Fibroblast of skin of right biceps (primary cell): Measurements from ENCODE around the gene HIBADH.
A peak's percentile ranks its signal among the peaks of the same experiment; 100 is the strongest.
"Not testable (repeated sequence)": the region's sequence is repeated elsewhere in the genome, so short reads cannot be mapped to it uniquely, and the experiment has no call there.

Source experiments
- DNase-seq: peaks from one replicate; pipeline ENCODE4 v3.0.0-alpha.2; 2013

The HIBADH gene

DNA sequence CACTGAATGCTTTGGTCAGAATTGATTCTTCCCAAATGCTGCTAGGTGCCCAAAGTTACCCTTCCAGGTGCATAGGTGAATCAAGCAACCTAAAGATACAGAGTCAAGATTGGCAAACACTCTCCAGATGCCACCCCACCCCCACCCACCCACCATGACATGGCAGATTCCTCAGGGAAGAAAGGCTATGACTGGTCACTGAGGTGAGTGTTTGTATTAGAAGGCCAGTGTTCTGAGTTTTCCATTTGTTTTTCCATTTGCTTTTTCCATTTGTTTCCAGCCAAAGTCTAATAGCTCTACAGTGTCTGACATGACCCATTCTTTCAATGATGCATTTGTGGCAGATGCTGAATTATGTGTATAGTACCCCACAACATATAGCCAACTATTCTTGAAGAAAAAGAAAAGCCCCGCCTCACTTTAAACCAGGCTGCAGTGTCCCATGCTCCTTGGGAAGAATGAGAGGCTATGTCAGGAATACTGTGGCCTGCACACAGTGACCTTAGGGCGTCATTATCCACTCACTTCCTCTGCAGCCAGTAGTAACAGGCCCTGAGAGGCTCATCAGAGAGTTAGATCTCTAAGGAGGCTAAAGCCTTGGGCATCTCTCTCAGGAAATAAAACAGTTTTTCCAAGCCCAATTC lies 16.1 kb upstream of the HIBADH start:
- DNase-seq: no peak

- DNase-seq: peak; percentile 97
Observed at GRCh38 chr7:27677912-27678612, 15.4 kb upstream of the HIBADH start.

- not testable (repeated sequence) for DNase-seq
Observed at GRCh38 chr7:27674126-27674525, 11.4 kb upstream of the HIBADH start.

DNA sequence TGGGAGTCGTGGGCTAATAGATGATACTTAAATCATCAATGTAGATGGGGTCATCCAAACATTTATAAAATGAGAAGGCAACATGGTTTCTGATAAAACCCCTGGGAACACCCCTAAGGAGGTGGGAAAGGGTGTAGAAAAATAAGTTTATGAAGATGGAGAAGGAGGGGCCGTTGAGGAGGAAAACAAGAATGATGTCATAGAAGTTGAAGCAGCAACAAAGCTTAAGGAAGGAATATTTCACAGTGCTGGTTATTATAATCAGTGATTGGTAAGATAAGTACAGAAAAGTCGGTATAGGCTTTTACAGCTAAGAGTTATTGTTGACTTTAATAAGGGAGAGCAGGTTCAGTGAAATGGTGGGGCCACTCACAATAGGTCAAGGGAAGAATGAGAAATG lies 9.0 kb upstream of the HIBADH start:
- DNase-seq: no peak

DNA sequence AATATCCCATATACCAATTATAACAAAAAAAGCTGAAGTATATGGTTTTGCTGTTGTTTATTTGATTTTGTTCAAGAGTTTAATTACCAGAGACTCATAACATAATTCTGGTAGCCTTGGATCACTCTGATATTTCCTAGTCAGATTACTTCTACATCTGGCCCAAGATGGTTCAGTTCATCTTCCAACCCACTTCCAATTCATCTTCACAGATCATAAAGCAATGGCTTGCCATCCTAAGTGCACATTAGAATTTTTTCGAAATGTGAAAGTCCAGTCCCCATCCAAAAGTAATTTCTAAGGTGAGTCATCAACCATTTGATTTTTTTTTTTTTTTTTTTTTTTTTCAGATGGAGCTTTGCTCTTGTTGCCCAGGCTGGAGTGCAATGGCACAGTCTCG lies 8.0 kb upstream of the HIBADH start:
- no peak for DNase-seq

GRCh38 chr7:27670177-27670576 lies 7.5 kb upstream of the HIBADH start:
- DNase-seq: no peak

- no peak for DNase-seq
Observed at GRCh38 chr7:27665531-27665930, 2.8 kb upstream of the HIBADH start.

- DNase-seq: no peak
Observed at GRCh38 chr7:27663989-27664331, 1.3 kb upstream of the HIBADH start.

DNA sequence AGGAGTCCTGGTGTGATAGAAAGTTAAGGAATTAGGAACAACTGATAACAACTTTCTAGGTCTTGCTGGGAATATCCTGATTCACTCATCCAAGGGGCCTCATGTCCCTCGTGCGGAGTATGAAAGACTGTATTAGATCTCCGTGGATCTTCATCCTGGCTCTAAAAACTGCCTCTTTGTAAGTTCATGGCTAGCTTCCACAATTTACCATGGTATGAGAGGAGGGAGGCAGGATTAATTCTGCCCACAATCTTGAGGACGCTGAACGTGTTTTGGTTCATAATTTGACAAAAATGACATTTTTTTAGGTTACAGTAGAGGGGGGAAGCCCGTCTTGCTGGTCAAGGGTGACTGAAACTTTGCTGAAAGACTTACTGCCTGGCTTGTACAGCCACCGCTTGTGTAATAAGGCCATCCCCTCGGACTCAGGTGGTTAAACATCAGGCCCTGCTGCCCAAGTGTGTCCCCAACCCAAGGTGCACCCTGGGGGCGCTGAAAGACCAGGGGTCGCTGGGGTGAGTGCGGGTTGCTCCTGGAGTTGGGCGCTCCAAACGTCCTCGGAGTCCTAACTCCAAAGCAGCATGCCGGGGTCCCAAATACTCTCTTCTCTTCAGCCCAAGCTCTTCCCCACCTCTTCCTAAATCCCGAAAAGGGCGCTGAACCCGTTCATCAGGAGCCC lies 733 bp downstream of the HIBADH start:
- DNase-seq: no peak

DNA sequence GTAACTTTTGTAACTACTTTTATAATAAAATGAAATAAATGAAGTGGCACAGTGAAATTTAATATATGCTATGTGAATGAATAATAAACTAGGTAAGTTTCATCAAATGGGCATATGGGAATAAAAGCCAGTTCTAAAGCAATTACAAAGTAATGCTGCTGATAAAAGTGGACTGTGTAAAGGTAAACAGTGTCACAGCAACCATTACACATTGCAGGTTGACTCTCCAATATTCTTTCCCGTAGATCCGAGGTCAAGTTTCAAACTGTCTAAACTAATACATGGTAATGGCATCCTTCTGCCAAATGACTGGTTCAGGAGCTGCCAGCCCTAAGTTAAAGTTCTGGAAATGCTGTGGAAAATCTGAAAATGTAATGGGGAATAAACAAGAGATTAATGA lies 6.0 kb downstream of the HIBADH start:
- DNase-seq: no peak

GRCh38 chr7:27655184-27655583 lies 7.5 kb downstream of the HIBADH start:
- DNase-seq: no peak

DNA sequence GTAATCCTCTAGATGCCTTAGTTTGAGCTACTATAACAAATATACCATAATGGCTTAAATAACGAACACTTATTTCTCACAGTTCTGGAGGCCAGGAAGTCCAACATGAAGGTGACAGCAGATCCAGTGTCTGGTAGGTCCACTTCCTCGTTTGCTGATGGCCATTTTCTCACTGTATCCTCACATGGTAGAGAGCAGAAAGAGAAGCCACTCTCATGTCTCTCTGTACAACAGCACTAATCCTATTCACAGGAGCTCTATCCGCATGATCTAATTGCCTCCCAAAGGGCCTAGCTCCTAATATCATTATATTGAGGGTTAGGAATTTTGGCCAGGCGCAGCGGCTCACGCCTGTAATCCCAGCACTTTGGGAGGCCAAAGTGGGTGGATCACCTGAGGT lies 10.2 kb downstream of the HIBADH start:
- DNase-seq: no peak

GRCh38 chr7:27651702-27652101 lies 11.0 kb downstream of the HIBADH start:
- DNase-seq: no peak

GRCh38 chr7:27650283-27650682 lies 12.4 kb downstream of the HIBADH start:
- DNase-seq: no peak

DNA sequence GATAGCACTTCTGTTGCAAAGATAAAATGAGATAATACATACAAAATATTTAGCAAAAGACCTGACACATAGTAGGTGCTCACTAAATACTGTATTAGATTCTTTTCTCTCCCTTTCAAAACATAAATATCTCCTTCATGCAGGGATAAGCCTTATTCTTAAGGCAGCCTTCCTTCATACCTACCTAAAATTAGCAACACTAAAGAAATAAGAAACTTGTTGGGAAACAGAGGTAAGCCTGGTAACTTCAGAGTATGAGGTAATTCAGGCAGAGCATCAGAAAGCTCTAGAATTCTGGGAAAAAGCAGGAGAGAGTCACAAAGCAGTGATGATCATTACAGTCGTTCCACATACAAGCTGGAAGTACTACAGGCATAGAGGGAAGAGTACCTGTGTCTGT lies 15.2 kb downstream of the HIBADH start:
- DNase-seq: no peak

- peak; percentile 24 for DNase-seq
Observed at GRCh38 chr7:27647046-27647445, 15.6 kb downstream of the HIBADH start.

DNA sequence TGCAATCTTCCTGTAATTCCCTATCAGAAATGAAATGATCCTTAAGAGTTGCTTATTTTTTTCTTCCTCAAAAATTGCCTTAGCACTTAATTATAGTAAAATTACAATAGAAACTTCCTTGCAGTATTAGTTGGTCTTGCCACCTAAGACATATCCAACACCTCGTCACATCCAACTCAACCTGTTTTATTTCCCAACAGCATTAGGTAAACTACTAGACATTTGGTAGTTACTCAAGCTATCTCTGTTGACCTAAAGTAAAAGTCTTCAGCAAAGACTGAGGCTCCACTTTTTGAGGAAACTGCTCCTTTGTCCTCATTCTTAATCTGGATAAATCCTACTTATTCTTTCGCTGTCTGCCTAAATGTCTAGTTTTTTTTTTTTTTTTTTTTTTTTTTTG lies 20.4 kb downstream of the HIBADH start:
- DNase-seq: no peak

DNA sequence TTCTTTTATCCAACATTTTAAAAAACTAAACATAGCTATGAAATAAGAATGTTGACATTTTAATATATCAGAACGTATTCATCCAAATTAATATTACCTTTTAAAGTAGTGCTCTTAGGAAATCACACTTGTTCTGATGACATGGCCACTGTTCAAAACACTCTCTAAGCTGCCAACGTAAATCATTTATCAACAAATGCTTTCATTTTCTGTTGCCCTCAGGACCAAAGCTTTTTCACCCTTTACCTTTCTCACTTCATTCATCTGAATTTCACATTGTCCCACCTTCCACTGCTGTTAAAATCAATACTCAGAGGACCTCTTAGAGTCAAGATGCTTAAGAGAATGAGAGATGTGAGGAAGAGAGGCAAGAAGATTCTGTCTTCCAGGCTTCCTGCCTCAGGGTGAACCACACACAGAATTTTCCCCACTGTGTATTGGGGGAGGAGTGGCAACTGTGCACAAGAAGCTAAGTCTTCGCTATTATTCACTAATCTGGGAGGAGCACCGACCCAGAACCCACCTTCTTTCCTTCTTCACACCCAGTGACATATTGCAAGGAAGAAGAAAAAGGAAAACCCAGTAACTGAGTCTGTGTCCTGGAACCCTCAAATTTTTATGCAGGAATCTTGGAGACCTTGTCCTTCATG lies 21.0 kb downstream of the HIBADH start:
- peak; percentile 17 for DNase-seq

GRCh38 chr7:27640884-27641574 lies 21.7 kb downstream of the HIBADH start:
- DNase-seq: peak; percentile 88

- no peak for DNase-seq
Observed at GRCh38 chr7:27639851-27640250, 22.8 kb downstream of the HIBADH start.

DNA sequence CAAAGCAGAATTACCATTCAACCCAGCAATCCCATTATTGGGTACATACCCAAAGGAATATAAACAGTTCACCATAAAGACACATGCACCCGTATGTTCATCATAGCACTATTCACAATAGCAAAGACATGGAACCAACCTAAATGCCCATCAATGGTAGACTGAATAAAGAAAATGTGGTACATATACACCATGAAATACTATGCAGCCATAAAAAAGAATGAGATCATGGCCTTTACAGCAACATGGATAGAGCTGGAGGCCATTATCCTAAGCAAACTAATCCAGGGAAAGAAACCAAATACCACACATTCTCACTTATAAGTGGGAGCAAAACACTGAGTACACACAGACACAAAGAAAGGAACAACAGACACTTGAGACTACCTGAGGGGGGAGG lies 23.6 kb downstream of the HIBADH start:
- not testable (repeated sequence) for DNase-seq

DNA sequence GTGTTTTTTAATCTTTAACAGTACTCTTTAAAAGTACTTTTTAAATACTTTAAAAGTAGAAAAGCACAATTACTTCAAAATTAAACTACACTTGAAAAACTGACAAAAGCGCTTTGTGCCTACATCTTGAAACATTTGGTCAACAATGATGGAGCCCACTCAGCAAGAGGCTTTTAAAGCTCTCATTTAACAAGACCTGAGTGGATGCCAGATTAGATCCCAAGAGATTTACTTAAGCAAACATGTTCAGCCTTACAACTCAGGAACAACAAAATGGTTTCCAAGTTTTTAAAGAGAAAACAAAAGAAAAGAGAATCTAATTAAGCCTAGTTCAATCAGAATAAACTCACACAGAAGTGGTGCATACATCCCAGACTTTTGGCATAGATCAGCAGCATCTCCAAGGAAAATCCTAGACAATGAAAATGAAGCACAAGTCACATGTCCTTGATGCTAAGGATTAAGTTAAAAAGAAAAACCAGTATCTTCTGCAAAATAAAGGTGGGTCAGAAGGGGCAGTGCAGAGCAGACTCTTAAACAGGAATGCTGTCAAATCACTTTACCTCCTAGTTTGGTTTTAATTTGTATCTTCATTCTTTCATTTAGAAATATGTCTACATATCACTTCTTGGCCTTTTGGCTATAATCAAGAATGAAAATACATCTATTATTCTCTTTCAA lies 26.2 kb downstream of the HIBADH start:
- DNase-seq: peak; percentile 7

DNA sequence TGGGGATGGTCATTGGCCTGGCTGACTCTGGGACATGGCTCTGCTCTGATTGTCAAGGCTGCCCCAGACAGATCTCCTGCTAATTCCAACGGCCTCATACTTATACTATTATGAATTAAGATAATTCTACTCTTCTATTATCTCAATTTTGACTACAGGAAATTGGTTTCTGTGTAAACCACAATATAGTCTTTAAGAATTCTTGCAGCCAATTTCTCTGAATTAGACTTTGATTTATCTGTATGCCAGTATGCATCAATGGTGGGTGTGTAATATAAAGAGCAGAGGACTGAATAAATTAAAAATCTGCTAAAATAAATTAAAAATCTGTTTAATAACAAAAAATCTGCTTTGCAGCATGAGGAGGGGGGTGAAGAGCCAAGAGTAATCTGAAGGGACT lies 27.0 kb downstream of the HIBADH start:
- DNase-seq: no peak
